Measurements from ENCODE around the gene NOP14.
A peak's percentile ranks its signal among the peaks of the same experiment; 100 is the strongest.

NOP14 gene

DNA sequence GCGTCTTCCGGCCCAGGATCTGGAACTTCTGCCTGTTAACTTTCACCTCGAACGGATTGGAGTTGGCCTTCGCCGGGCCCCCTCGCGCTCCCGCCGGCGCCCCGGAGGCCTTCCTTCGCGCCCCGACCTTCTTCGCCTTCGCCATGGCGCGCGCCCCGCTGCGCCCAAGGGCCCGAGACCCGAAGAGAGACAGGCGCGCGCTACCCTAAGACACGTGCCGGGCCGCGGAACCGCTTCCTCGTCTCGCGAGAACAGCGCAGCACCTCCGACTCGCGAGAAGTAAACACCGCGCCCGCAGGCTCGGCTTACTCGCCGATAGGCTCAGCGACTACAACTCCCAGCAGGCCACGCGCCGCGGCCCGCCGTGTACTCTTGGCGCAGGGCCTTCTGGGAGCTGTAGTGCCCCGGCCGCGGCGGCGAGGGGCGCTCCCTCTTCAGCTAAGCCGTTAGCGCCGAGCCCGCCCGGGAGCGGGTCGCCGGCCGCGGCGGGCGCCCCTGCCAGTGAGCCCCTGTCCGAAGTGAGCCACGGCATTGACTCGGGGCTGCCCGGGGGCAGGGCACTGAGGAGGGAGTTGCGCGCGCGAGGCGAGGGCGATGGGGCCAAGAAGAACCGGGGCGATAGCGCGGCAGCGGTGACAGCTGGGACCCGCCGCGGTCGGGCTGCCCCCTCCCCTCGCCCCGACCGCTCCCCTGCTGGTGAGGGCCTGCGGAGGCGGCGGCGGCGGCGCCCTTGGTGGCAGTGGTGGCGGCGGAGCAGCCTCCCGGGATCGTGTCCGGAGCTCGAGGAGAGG, at the start of gene NOP14, which contains the start of gene GRK4:
Gene NOP14, minus strand, starts transcription at position 232 of the 791 bp plus-strand sequence. Its CDS starts 87 bp downstream, at position 145.
Gene GRK4, plus strand, starts transcription at position 397 of the 791 bp plus-strand sequence. CDS start 500 bp downstream, outside the sequence.
- TF ChIP-seq, protein P1, sequence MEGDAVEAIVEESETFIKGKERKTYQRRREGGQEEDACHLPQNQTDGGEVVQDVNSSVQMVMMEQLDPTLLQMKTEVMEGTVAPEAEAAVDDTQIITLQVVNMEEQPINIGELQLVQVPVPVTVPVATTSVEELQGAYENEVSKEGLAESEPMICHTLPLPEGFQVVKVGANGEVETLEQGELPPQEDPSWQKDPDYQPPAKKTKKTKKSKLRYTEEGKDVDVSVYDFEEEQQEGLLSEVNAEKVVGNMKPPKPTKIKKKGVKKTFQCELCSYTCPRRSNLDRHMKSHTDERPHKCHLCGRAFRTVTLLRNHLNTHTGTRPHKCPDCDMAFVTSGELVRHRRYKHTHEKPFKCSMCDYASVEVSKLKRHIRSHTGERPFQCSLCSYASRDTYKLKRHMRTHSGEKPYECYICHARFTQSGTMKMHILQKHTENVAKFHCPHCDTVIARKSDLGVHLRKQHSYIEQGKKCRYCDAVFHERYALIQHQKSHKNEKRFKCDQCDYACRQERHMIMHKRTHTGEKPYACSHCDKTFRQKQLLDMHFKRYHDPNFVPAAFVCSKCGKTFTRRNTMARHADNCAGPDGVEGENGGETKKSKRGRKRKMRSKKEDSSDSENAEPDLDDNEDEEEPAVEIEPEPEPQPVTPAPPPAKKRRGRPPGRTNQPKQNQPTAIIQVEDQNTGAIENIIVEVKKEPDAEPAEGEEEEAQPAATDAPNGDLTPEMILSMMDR (conservative IDR thresholded peaks at IDR 0.05) = peak; percentile 42
- peak within 1 kb of the TSS; percentile 91 for H3K27ac ChIP-seq

DNA sequence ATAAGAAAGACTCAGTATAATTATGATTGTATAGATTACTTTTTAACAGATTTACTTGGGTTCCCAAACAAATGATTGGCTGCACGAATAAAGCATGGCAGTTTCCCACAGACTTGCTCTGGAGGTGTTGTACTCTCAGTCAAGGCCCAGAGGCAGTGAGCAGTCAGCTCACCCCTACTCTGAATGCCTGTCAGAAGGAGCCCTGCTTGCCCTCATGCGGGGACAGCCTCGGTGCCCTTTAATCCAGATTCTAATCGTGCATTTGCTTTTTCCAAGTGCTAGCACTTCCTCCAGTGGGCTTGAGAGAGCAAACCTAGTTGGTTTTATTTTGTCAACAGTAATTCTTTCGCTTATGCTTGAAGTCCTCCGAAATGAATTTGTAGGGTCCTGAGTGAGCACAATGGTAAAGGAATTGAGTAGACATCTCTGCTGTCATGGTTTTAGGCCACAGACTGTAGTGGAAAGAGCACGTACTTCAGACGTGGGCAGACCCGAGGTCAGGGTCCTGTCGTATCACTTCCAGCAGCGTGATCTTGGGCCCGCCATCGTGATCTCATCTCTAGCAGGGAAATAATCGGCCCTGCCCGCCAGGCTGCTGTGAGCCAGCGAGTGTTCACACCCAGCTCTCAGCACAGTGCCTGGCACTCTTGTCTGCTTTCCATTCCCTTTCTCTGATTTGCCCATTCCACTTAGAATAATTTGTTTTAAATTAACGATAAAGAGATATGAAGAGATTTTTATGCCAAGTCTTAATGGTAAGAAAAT, 48.4 kb upstream of the NOP14 start:
- TF ChIP-seq, protein P1 (conservative IDR thresholded peaks at IDR 0.05) = no peak
- no peak overlapping the region for H3K27ac ChIP-seq

DNA sequence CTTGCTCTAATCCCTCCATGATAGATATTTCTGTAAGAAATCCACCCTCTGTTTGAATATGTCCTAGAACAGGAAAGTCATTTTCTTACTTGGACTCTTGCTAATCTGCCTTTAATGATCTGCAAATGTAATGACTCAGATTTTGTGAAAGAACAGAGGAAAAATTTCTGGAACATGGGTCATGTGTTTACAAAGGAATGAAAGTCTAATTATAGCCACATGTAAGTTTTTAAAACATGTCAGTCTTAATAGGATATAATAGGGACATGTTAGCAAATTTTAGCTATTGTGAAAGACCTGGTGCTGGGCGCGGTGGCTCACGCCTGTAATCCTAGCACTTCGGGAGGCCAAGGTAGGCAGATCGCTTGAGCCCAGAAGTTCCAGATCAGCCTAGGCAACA, 47.8 kb upstream of the NOP14 start:
- TF ChIP-seq, protein P1 (conservative IDR thresholded peaks at IDR 0.05) = no peak
- H3K27ac ChIP-seq = no peak overlapping the region

DNA sequence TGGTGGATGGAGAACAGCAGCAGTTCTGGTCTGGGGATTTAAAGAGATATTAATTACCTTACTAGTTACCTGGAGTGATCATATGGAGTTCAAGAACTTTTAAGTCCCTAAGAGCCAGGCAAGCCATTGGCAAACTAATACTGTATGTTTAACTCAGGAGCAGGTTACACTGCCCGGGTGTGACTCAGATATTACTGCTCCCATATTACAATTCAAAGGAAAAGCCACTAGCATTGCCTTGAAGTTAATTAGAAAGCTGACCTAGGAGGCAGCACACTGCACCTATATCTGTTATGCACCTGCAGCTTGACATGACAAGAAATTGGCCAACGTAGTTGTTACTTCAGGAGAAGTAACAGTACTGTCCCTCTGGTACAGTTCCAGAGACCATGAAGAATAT, 47.4 kb upstream of the NOP14 start:
- no peak overlapping the region for H3K27ac ChIP-seq
- TF ChIP-seq, protein P1 (conservative IDR thresholded peaks at IDR 0.05) = no peak

DNA sequence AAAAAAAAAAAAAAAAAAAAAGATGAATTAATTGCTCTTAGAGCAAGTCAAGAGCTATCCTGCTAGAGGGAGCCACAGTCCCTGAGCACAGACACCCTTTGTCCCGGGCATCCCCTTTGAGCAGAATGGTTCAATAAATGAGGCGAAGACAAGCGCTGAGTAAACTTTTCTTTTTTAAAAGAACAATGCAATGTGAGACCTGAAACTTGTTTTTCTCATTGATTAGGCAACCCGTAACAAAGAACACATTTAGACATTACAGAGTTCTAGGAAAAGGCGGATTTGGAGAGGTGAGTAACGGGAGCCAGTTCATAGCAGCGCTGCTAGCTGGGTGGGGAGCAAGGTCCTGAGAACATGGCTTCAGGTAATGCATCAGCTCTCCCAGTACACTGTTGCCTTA, 46.2 kb upstream of the NOP14 start:
- no peak overlapping the region for H3K27ac ChIP-seq
- TF ChIP-seq, protein P1 (conservative IDR thresholded peaks at IDR 0.05) = peak; percentile 44

DNA sequence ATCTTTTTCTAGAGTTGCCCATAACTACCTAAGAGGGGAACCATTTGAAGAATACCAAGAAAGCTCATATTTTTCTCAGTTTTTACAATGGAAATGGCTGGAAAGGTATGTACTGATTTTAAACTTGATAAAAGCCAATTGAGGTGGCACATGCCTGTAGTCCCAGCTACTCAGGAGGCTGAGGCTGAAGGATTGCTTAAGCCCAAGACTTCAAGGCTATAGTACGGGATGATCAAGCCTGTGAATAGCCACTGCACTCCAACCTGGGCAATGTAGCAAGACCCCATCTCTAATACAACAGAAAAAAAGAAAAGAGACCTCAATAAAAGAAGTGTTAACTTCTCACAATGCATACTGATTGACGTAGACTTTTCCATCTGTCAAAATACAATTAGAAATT, 44.5 kb upstream of the NOP14 start:
- no peak overlapping the region for H3K27ac ChIP-seq
- TF ChIP-seq, protein P1 (conservative IDR thresholded peaks at IDR 0.05) = no peak

DNA sequence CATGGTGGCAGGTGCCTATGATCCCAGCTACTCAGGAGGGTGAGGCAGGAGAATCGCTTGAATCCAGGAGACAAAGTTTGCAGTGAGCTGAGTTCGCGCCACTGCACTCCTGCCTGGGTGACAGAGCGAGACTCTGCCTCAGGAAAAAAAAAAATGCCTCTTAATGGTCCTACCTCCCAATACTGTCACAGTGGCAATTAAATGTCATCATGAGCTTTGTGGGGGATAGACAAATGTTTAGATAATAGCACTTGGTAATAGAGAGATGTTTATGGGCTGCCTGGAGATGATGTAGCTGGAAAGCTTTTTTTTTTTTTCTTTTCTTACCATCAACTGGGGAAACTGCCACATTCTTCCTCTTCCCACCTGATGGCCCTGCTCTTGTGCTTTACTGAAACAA, 33.2 kb upstream of the NOP14 start:
- no peak overlapping the region for H3K27ac ChIP-seq
- TF ChIP-seq, protein P1 (conservative IDR thresholded peaks at IDR 0.05) = no peak
